IMR-90 (cell line): ENCODE measurements around the gene RAB19. TPM values are rescaled to one million over a fixed set of nuclear protein-coding genes. Genes with fewer than 3 reads are reported as not detected.

ENCODE experiments used
- ATAC-seq: fragments of 200-7000 bp; cut with Tn5 transposase; 2 replicates; pipeline ENCODE4 v1.9.1; 2020; ENCODE audit warnings: low read depth, mild to moderate bottlenecking, moderate library complexity
- BruUV-seq: library from RNA; stranded (reverse); fragments of 400-500 nt; replicated peaks from 2 replicates; lab custom pipeline; 2021; lab: Mats Ljungman, UMichigan
- CTCF ChIA-PET: fragments of 300-600 bp; formaldehyde crosslinking; extraction: SDS; loops from one replicate; lab custom pipeline; 2021; ENCODE audit warnings: antibody characterized with exemption; lab: Yijun Ruan, JAX
- POLR2A ChIA-PET: fragments of 300-600 bp; sonication (Branson Sonifier 250); formaldehyde crosslinking; loops from one replicate; lab custom pipeline; 2022; ENCODE audit warnings: antibody characterized with exemption; ENCODE audit not compliant: unreplicated experiment; lab: Charles Lee
- DNase-seq: peaks from one replicate; pipeline ENCODE4 v3.0.0; 2013
- H2AFZ ChIP-seq: replicated peaks from 2 replicates; pipeline ENCODE3; 2013; ENCODE audit warnings: low read length, mild to moderate bottlenecking; ENCODE audit not compliant: poor library complexity
- H2AK5ac ChIP-seq: 2 replicates; pipeline ENCODE4 v1.6.1; 2013; ENCODE audit warnings: low read depth, low read length, inconsistent platforms
- H2AK9ac ChIP-seq: replicated peaks from 2 replicates; pipeline ENCODE3; 2013; ENCODE audit warnings: mild to moderate bottlenecking, low read depth, low read length, moderate library complexity; ENCODE audit not compliant: poor library complexity
- H2BK120ac ChIP-seq: 2 replicates; pipeline ENCODE4 v1.6.1; 2013; ENCODE audit warnings: low read depth, low read length, inconsistent platforms
- H2BK15ac ChIP-seq: 3 replicates; pipeline ENCODE4 v1.6.1; 2013; ENCODE audit warnings: low read depth, low read length, inconsistent platforms
- H2BK20ac ChIP-seq: 2 replicates; pipeline ENCODE4 v1.6.1; 2013; ENCODE audit warnings: low read depth, mild to moderate bottlenecking, inconsistent platforms, low read length, moderate library complexity
- H2BK5ac ChIP-seq: 2 replicates; pipeline ENCODE4 v1.6.1; 2013; ENCODE audit warnings: mild to moderate bottlenecking, low read depth, low read length, inconsistent platforms; ENCODE audit not compliant: poor library complexity, severe bottlenecking
- H3K14ac ChIP-seq: replicated peaks from 2 replicates; pipeline ENCODE4 v1.6.1; 2013; ENCODE audit warnings: low read depth, low read length, inconsistent platforms
- H3K18ac ChIP-seq: 2 replicates; pipeline ENCODE4 v1.6.1; 2013; ENCODE audit warnings: low read depth, low read length, control low read depth
- H3K23ac ChIP-seq: 2 replicates; pipeline ENCODE4 v1.6.1; 2013; ENCODE audit warnings: low read depth, low read length, inconsistent platforms
- H3K27ac ChIP-seq: 2 replicates; pipeline ENCODE4 v1.5.1; 2013; ENCODE audit warnings: mild to moderate bottlenecking, control low read depth, low read length; ENCODE audit not compliant: insufficient read depth
- H3K27me3 ChIP-seq: 2 replicates; pipeline ENCODE4 v1.6.1; 2013; ENCODE audit warnings: low read length; ENCODE audit not compliant: control insufficient read depth, insufficient read depth
- H3K36me3 ChIP-seq: 2 replicates; pipeline ENCODE4 v1.6.1; 2013; ENCODE audit warnings: low read length, mixed read lengths; ENCODE audit not compliant: control insufficient read depth, insufficient read depth
- H3K4ac ChIP-seq: 2 replicates; pipeline ENCODE4 v1.6.1; 2013; ENCODE audit warnings: low read depth, low read length, inconsistent platforms
- H3K4me1 ChIP-seq: 2 replicates; pipeline ENCODE4 v1.6.1; 2013; ENCODE audit warnings: low read length, mixed read lengths; ENCODE audit not compliant: control insufficient read depth, insufficient read depth
- H3K4me2 ChIP-seq: 2 replicates; pipeline ENCODE4 v1.6.1; 2013; ENCODE audit warnings: low read depth, mild to moderate bottlenecking, control low read depth, low read length, moderate library complexity
- H3K4me3 ChIP-seq: 2 replicates; pipeline ENCODE4 v1.5.1; 2013; ENCODE audit warnings: low read depth, mild to moderate bottlenecking, control low read depth, low read length, moderate library complexity; ENCODE audit not compliant: insufficient read depth
- H3K56ac ChIP-seq: 2 replicates; pipeline ENCODE4 v1.6.1; 2013; ENCODE audit warnings: low read length, inconsistent platforms; ENCODE audit not compliant: insufficient read depth; ENCODE audit errors: extremely low read depth
- H3K79me1 ChIP-seq, 2 experiments: 2 replicates each; pipeline ENCODE4 v1.6.1; 2013; ENCODE audit warnings: low read length in 2 of 2, inconsistent platforms in 1 of 2, low read depth in 1 of 2
- H3K9ac ChIP-seq: 2 replicates; pipeline ENCODE4 v1.6.1; 2013; ENCODE audit warnings: low read depth, low read length, control low read depth
- H3K9me1 ChIP-seq: 2 replicates; pipeline ENCODE4 v1.6.1; 2013; ENCODE audit warnings: low read length, inconsistent platforms; ENCODE audit not compliant: insufficient read depth
- H3K9me3 ChIP-seq: 2 replicates; pipeline ENCODE4 v1.6.1; 2013; ENCODE audit warnings: low read length; ENCODE audit not compliant: control insufficient read depth, insufficient read depth
- H4K20me1 ChIP-seq: 2 replicates; pipeline ENCODE4 v1.6.1; 2013; ENCODE audit warnings: low read length, inconsistent platforms; ENCODE audit not compliant: insufficient read depth
- H4K5ac ChIP-seq: 2 replicates; pipeline ENCODE4 v1.6.1; 2013; ENCODE audit warnings: mild to moderate bottlenecking, low read depth, low read length, control low read depth
- H4K8ac ChIP-seq, 2 experiments: 2 replicates each; pipeline ENCODE4 v1.6.1; 2013; ENCODE audit warnings: low read depth in 2 of 2, low read length in 2 of 2, control low read depth in 1 of 2, inconsistent platforms in 1 of 2
- H4K91ac ChIP-seq: 2 replicates; pipeline ENCODE4 v1.6.1; 2013; ENCODE audit warnings: low read depth, low read length, inconsistent platforms; ENCODE audit not compliant: insufficient read depth
- BHLHE40 ChIP-seq: fragments of 150-350 bp; IDR thresholded peaks from 2 replicates; pipeline ENCODE4 v1.6.1; 2016; ENCODE audit warnings: mild to moderate bottlenecking, low read depth, low read length
- CEBPB ChIP-seq: IDR thresholded peaks from 2 replicates; pipeline ENCODE4 v1.6.1; 2012; ENCODE audit warnings: low read depth, low read length, improper control_type of control experiment
- CTCF ChIP-seq: conservative IDR thresholded peaks from 2 replicates; pipeline ENCODE4 v1.5.1; 2012; ENCODE audit warnings: mild to moderate bottlenecking, low read depth, low read length, improper control_type of control experiment
- MXI1 ChIP-seq: IDR thresholded peaks from 2 replicates; pipeline ENCODE4 v1.6.1; 2012; ENCODE audit warnings: low read depth, mild to moderate bottlenecking, low read length, moderate library complexity, borderline replicate concordance
- NFE2L2 ChIP-seq: fragments of 150-350 bp; IDR thresholded peaks from 2 replicates; pipeline ENCODE4 v1.6.1; 2016; ENCODE audit warnings: low read depth, mild to moderate bottlenecking, low read length
- RAD21 ChIP-seq: IDR thresholded peaks from 2 replicates; pipeline ENCODE4 v1.6.1; 2012; ENCODE audit warnings: low read length, improper control_type of control experiment
- SMC3 ChIP-seq: fragments of 150-350 bp; IDR thresholded peaks from 2 replicates; pipeline ENCODE4 v1.6.1; 2016; ENCODE audit warnings: low read depth, mild to moderate bottlenecking, antibody characterized with exemption, low read length, moderate library complexity
- WGBS, 2 experiments: methylation state at CpG; one replicate each; pipeline versions ENCODE4 v1.1.5 to v1.1.7; 2013; ENCODE audit warnings: missing lambda C conversion rate in 2 of 2; ENCODE audit not compliant: insufficient read length in 1 of 2; ENCODE audit errors: extremely low coverage in 2 of 2; 5-methylcytosine and 5-hydroxymethylcytosine counted together
- dilution Hi-C: fragments of 300-500 bp; cut with HindIII; formaldehyde crosslinking; loops from one replicate; pipeline ENCODE4 v1.14.3; 2018; ENCODE audit warnings: low sequenced_read_pairs; ENCODE audit not compliant: unreplicated experiment
- in situ Hi-C: fragments of 300-500 bp; cut with MboI; formaldehyde crosslinking; loops from 3 replicates; pipeline ENCODE4 v1.14.3; 2019; ENCODE audit warnings: low sequenced_read_pairs, inconsistent platforms, mixed read lengths
- intact Hi-C: fragments of 100-400 bp; cut with micrococcal nuclease; formaldehyde crosslinking; loops from 2 replicates; pipeline ENCODE4 v1.10.0; 2022
- polyA plus RNA-seq, 3 experiments: library from polyadenylated mRNA; depleted of rRNA; stranded (reverse); fragments of >200 nt; gene quantifications; 2 replicates each; pipeline ENCODE4 v1.2.3, GENCODE V29; 2012; ENCODE audit warnings: low replicate concordance in 1 of 3
- total RNA-seq: library from RNA; depleted of rRNA; stranded (reverse); fragments of >200 nt; gene quantifications from 2 replicates; pipeline ENCODE4 v1.2.3, GENCODE V29; 2012
- TF ChIP-seq, protein P1 (sequence below): fragments of 150-350 bp; IDR thresholded peaks from 2 replicates; pipeline ENCODE4 v1.6.1; 2016; ENCODE audit warnings: low read depth, mild to moderate bottlenecking, low read length, moderate library complexity, borderline replicate concordance

The RAB19 gene
- total and polyA plus RNA-seq, 2 of the 4 experiments (the other 2 are of a cell fraction): not detected

DNA sequence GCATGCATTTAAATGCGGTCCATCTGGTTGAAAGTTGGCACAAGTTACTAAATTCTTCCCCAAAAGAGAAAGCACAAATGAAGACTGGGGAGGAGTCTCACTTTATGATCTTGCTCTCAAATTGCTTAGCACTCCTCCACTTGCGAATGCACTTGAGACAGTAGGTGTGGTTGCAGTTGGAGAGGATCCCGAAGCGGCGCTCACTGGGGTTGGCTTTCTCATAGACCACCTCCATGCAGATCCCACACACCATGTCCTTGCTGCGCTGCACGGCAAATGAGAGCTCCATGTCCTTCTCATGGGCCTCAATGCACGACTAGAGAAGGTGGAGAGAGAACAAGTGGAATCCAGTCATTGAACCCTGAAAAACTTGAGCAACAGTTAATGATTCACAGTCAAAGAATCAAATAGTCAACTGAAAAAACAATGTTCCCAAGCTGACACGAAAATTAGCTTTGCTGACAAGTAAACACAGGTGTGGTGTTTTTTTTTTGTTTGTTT is 52.7 kb downstream of the RAB19 start:
- no peaks in the 10 kb centered on the region for H3K4me1 ChIP-seq
- H3K9ac ChIP-seq: no peak overlapping the region
- H2BK5ac ChIP-seq: no peak overlapping the region
- H2BK15ac ChIP-seq: no peak overlapping the region
- H3K4me2 ChIP-seq: no peak overlapping the region
- ATAC-seq (no peak), DNase-seq (no peak)
- in situ Hi-C loops (no loop called here), intact Hi-C loops (no loop called here), dilution Hi-C loops (no loop called here)
- no peak overlapping the region for H4K5ac ChIP-seq
- no peak overlapping the region for H2AFZ ChIP-seq
- H3K36me3 ChIP-seq: peaks cover 49% of the 10 kb centered on the region
- no peak overlapping the region for H2BK20ac ChIP-seq
- H3K9me3 ChIP-seq: no peaks in the 10 kb centered on the region
- no peak overlapping the region for H2BK120ac ChIP-seq
- no peak overlapping the region for H4K8ac ChIP-seq
- no peak overlapping the region for H3K27ac ChIP-seq
- no peak overlapping the region for H3K23ac ChIP-seq
- H3K27me3 ChIP-seq: no peaks in the 10 kb centered on the region
- no peak overlapping the region for H2AK5ac ChIP-seq
- no peak overlapping the region for H3K18ac ChIP-seq
- H3K79me1 ChIP-seq: peaks cover 20 to 27% of the 10 kb centered on the region in 2 experiments; a peak in 2 of 4 replicates
- no CpG with 5 or more reads among the region's 9 CpGs for WGBS, 2 experiments
- BruUV-seq: no TSS peak
- peaks cover 3% of the 10 kb centered on the region; the same call in 1 of the 2 replicates for H3K9me1 ChIP-seq
- no peak overlapping the region for H3K4me3 ChIP-seq
- no peak overlapping the region for H3K56ac ChIP-seq
- TF ChIP-seq MXI1 (no peak), BHLHE40 (no peak), NFE2L2 (no peak), CTCF (no peak), CEBPB (no peak), SMC3 (no peak), RAD21 (no peak)
- TF ChIP-seq, protein P1, sequence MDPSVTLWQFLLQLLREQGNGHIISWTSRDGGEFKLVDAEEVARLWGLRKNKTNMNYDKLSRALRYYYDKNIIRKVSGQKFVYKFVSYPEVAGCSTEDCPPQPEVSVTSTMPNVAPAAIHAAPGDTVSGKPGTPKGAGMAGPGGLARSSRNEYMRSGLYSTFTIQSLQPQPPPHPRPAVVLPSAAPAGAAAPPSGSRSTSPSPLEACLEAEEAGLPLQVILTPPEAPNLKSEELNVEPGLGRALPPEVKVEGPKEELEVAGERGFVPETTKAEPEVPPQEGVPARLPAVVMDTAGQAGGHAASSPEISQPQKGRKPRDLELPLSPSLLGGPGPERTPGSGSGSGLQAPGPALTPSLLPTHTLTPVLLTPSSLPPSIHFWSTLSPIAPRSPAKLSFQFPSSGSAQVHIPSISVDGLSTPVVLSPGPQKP: no peak
- POLR2A ChIA-PET: no interaction called here
- no peak overlapping the region for H3K14ac ChIP-seq
- H4K20me1 ChIP-seq: no peaks in the 10 kb centered on the region; the same call in 1 of the 2 replicates
- H3K4ac ChIP-seq: no peak overlapping the region
- no peak overlapping the region for H2AK9ac ChIP-seq
- no peak overlapping the region for H4K91ac ChIP-seq
- CTCF ChIA-PET: interaction anchor here (0.8 kb wide), 1 partner anchor 196 kb away, joined by 3 read pairs; no protein-coding TSS in a partner anchor
